ENCODE measurements around the gene RGS6.

Gene RGS6

DNA sequence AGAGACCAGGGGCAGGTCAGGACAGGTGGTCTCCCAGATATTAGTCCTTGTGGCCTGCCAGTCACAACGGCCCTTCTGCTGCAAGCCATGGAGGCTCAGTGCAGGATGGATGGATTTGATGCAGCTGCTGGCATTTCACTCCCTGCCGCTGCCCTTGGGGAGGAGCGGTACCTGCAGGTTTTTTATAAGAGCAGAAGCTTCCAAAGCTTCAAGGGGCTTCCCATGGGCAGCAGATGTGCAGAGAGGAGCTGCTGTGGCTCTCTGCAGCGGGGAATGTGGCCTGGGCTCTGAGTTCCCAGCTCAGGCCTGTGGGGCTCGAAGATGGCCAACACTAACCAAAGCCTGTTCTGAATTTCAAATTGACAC, 582.4 kb downstream of the RGS6 start:
- no peak for DNase-seq

GRCh38 chr14:72515779-72516770, 583.8 kb downstream of the RGS6 start:
- DNase-seq: no peak

- DNase-seq: peak; percentile 54
Observed at GRCh38 chr14:72516936-72517700, 584.9 kb downstream of the RGS6 start.

- DNase-seq: no peak
Observed at GRCh38 chr14:72517736-72518135, 585.5 kb downstream of the RGS6 start.

GRCh38 chr14:72518809-72519377, 586.7 kb downstream of the RGS6 start:
- DNase-seq: no peak

GRCh38 chr14:72519543-72519942, 587.3 kb downstream of the RGS6 start:
- DNase-seq: no peak

- DNase-seq: no peak
Observed at GRCh38 chr14:72521045-72521444, 588.8 kb downstream of the RGS6 start.

DNA sequence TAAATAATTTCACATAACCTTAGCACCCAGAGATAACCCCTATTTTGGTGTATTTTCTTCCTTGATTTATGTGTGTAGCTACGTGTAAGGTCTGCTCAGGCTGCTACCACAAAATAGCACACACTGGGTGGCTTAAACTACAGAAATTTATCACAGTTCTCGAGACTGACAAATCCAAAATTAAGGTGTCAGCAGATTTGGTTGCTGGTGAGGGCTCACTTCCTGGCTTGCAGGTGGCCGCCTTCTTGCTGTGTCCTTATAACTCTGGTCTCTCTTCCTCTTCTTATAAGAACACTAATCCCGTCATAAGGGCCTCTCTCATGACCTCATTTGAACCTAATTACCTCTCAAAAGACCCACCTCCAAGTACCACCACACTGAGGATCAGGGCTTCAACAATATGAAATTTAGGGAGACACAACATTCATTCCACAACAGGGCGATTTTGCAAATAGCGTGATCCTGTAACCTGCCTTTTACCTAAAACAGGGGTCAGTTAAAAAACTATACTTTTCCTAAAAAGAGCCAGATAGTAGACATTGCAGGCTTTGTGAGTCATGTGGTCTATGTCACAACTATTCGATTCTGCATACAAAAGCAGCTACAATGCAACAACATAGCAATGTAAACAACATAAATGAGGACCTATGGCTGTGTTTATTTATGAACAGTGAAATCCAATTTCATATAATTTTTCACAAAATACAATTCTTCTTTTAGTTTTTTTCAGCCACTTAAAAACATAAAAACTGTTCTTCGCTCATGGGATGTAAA, 589.9 kb downstream of the RGS6 start:
- DNase-seq: no peak

DNA sequence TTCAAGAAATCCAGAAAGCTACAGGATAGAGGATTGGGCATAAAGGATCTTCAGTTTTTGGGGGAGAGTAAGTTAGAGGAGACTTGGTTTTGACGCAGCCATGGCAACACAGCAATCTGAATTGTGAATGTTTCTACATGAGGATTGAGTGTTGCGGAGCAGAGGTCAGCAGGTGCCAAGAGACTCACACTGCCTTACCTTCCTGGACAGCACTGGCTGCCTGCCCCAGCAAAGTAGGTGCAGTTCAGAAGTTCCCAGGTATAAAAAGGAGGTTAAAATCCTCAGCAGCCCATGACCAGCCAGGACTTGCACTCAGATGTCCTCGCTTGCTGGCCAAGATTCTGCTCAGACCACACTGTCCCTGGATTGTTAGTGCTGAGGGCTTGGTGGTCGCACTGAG, 590.6 kb downstream of the RGS6 start:
- no peak for DNase-seq

GRCh38 chr14:72523424-72524294, 591.4 kb downstream of the RGS6 start:
- no peak for DNase-seq

- DNase-seq: no peak
Observed at GRCh38 chr14:72524295-72524629, 592.0 kb downstream of the RGS6 start.

- no peak for DNase-seq
Observed at GRCh38 chr14:72525087-72525915, 593.1 kb downstream of the RGS6 start.

DNA sequence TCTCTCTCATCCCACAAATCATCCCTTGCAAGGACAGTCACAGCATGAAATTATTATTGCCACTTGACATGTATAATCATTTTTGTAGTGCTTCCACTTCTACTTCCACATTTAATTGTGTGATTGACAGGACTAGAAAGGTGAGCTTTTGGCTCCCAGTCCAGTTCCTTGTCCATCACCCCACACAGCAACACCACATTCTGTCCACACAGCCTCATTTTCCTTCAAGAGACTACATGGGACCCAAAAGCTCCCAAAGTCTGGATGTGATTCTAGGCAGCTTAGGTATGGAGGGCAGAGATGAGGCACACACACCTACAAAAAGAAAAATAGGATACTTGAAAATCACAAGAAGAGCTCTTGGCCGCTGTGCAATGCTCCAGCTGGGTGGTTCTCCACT, 595.4 kb downstream of the RGS6 start:
- DNase-seq: no peak

DNA sequence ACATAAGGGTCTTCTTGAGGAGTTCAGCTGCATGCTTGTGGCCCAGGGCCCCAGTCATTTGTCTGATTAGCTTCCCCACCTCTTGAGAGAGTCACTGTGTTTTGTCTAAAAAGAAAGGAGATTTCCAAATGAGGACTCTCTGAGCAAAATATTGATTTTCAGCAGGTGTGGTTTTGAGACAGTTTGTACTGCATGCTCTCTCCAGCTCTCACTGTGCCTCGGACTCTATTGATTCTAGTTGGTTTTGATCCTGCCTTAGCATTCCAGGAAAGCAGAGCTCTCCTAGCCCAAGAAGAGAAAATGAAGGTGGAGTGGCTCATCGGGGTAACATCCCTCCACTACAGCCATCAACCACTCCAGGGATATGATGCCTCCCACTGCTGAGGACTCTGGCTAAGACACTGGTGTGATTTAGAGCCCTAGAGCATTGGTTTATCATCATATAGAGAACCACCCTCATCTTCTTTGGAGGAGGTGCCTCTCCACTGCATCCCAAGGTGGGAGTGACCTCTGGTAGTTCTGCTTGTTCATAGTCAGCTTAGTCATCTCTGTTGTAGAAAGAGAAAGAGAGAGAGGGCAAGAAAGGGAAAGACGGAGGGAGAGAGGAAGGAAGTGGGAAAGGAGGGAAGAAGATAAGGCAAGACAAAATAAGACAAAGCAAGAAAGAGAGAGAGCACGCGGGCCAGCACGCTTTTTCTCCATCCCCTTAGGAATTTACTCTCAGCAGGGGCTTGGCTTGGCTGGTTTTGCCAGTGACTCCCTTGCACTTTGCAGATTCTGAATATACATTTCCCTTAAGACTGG, 596.0 kb downstream of the RGS6 start:
- DNase-seq: no peak

DNA sequence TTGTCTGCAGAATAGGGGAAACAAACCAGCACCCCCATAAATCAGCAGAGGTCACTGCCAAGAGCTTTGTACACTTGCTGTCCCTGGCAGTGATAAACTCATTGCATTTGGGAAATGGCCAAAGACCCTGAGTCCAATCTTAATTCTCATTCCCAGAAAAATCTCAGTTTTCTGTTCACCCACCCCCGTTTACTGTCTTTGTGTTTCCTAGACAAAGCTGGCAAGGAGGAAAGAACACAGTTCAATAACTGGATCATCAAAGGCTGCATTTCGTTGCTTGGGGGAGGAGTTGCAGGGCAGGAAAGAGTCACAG, 596.6 kb downstream of the RGS6 start:
- no peak for DNase-seq

DNA sequence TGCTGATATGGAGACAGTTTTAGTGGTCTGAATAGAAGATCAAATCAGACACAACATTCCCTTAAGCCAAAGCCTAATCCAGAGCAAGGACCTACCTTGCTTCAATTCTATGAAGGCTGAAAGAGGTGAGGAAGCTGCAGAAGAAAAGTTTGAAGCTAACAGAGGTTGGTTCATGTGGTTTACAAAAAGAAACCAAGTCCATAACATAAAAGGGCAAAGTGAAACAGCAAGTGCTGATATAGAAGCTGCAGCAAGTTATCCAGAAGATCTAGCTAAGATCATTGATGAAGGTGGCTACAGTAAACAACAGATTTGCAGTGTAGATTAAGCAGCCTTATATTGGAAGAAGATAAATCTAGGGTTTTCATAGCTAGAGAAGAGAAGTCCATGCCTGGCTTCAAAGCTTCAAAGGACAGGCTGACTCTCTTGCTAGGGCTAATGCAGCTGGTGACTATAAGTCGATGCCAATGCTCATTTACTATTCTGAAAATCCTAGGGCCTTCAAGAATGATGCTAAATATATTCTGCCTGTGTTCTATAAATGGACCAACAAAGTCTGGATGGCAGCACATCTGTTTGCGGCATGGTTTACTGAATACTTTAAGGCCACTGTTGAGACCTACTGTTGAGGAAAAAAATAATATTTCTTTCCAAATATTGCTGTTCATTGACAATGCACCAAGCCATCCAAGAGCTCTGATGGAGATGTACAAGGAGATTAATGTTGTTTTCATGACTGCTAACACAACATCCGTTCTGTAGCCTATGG, 600.6 kb downstream of the RGS6 start:
- DNase-seq: no peak

DNA sequence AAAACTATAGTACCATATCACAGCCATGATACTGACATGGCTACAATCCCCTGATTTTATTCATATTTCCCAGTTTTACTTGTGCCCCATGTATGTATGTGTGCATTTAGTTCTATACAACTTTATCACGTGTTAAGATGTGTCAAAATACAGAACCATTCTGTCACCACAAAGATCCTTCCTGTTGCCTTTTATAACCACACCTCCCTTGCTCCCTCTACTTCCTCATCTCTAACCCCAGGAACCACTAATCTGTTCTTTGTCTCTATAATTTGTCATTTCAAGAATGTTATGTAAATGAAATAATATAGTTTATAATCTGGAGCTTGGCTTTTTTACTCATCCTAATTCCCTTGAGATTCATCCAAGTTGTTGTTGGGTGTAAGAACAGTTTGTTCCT, 603.3 kb downstream of the RGS6 start:
- no peak for DNase-seq

GRCh38 chr14:72538387-72538786, 606.2 kb downstream of the RGS6 start:
- DNase-seq: no peak

DNA sequence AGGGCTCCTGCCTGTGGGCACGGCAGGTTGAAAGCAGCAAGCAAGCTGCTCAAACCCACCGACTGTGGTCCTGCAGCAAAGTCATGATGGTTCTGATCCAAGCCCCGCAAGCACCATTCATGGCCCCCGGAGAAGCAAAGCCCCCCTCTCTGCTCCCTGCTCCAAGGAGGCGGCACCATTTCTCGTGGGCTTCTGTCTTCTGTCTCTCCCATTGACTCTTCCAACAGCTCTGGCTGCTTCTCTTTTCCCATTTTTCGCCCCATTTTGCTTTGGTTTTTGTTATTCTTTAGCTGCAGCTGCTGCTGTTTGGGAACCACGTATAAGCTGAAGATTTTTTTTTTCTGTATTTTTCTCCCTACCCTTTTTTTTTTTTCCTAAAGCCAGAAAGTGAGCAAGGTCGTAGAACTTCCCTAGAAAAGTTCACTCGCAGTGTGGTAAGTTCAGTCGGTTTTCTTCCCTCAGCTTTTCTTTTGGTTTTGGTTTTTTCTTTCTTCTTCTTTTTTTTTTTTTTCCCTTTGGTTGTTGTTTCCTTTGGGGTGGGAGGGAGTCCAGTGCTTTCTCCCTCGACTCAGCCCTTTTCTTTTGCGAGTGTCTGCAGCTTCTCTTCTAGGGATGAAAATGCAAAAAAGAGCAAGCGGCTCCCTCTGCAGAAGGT, 607.6 kb downstream of the RGS6 start:
- no peak for DNase-seq
